Measurements from ENCODE around the gene CDK7. TPM values are rescaled to one million over a fixed set of nuclear protein-coding genes. Genes with fewer than 3 reads are reported as not detected.
"Not testable (repeated sequence)": the region's sequence is repeated elsewhere in the genome, so short reads cannot be mapped to it uniquely, and the experiment has no call there.

The CDK7 gene
- total and polyA plus RNA-seq, 12 donors, result 10.5 to 17.9 (median 13.7) TPM

DNA sequence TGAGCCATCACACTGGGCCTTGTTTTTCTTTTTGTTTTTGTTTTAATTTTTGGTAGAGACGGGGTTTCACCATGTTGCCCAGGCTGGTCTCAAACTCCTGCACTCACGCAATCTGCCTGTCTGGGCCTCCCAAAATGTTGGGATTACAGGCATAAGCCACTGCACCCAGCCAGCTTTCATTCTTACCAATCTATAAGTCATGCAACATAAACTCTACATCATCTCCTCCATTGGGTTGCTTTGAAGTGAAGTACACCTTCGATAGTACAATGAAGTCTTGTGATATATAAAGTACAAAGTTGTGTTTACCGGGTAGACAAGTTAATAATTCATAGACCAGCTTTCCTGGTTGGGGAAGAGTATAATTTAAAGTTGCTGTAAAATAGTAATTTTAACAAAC lies 8.8 kb upstream of the CDK7 start:
- peaks cover 0 to 14% (median 0%) of the 10 kb centered on the region in 9 donors for H3K4me1 ChIP-seq
- TF ChIP-seq, protein P1, sequence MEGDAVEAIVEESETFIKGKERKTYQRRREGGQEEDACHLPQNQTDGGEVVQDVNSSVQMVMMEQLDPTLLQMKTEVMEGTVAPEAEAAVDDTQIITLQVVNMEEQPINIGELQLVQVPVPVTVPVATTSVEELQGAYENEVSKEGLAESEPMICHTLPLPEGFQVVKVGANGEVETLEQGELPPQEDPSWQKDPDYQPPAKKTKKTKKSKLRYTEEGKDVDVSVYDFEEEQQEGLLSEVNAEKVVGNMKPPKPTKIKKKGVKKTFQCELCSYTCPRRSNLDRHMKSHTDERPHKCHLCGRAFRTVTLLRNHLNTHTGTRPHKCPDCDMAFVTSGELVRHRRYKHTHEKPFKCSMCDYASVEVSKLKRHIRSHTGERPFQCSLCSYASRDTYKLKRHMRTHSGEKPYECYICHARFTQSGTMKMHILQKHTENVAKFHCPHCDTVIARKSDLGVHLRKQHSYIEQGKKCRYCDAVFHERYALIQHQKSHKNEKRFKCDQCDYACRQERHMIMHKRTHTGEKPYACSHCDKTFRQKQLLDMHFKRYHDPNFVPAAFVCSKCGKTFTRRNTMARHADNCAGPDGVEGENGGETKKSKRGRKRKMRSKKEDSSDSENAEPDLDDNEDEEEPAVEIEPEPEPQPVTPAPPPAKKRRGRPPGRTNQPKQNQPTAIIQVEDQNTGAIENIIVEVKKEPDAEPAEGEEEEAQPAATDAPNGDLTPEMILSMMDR (IDR thresholded peaks at IDR 0.05), result no peak
- peaks cover 0 to 65% (median 19%) of the 10 kb centered on the region in 9 donors for H3K36me3 ChIP-seq
- intact Hi-C loops (cut with DNase I), result no loop called here
- no peaks in the 10 kb centered on the region for H3K9me3 ChIP-seq
- no peaks in the 10 kb centered on the region for H3K27me3 ChIP-seq
- H3K4me3 ChIP-seq, result no peak overlapping the region
- 97% methylated on average over 4 of the region's 4 CpGs for WGBS, 2 donors
- ATAC-seq (no peak), DNase-seq (no peak)
- no peak overlapping the region for H3K27ac ChIP-seq

DNA sequence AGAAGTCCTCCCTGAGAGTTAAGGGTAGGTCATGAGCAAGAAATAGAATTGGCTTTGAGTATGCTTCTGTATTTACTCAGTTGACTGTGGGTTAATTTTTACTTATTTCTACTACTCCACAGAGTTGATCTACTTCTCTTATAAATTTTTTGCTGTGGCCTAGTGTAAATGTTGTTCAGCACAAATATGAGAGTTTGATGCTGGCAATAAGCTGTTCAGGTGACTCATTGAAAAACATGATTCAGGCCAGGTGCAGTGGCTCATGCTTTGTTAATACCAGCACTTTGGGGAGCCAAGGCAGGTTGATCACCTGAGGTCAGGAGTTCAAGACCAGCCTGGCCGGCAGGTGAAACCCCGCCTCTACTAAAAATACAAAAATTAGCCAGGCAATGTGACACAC lies 4.5 kb upstream of the CDK7 start:
- intact Hi-C loops (cut with DNase I), result loop anchor here in 4 of 10 donors (10.0 kb wide), 3 partner anchors 65 to 135 kb away; partner anchors contain the start of genes AK6 (in 2 of the 4), RAD17 (in 2 of the 4), TAF9 (in 2 of the 4) and CCNB1 (in 1 of the 4)
- no peaks in the 10 kb centered on the region for H3K27me3 ChIP-seq
- 91 to 93% methylated on average over 2 of the region's 2 CpGs for WGBS, 2 donors
- H3K4me3 ChIP-seq, result no peak overlapping the region
- TF ChIP-seq, protein P1 (IDR thresholded peaks at IDR 0.05), result no peak
- H3K27ac ChIP-seq, result no peak overlapping the region
- no peaks in the 10 kb centered on the region for H3K9me3 ChIP-seq
- DNase-seq (no peak), ATAC-seq (no peak)
- H3K4me1 ChIP-seq, result peaks cover 0 to 10% (median 5%) of the 10 kb centered on the region in 9 donors
- peaks cover 0 to 62% (median 14%) of the 10 kb centered on the region in 9 donors for H3K36me3 ChIP-seq

DNA sequence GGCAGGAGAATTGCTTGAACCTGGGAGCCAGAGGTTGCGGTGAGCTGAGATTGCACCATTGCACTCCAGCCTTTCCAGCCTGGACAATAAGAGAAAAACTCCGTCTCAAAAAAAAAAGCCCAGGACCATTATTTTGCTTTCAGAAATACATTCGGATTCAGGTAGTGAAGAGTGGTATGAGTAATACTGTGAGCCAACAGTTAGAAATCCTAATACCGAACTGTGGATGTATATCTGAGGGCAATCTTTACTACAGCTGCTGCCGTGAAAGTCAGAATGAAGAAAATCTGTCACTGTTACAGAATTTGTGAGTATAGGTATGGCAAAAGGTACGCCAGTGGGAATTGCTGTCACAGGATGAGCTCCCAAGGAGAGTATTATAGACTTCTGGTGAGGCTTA lies 3.4 kb upstream of the CDK7 start:
- Histone ChIP-seq H3K27me3 (no peaks in the 10 kb centered on the region), H3K36me3 (peaks cover 0 to 52% (median 14%) of the 10 kb centered on the region in 9 donors), H3K4me3 (no peak overlapping the region), H3K4me1 (peaks cover 4 to 20% (median 15%) of the 10 kb centered on the region in 9 donors), H3K27ac (no peak overlapping the region), H3K9me3 (no peaks in the 10 kb centered on the region)
- no peak for DNase-seq
- ATAC-seq, result no peak
- intact Hi-C loops (cut with DNase I), result loop anchor here in 4 of 10 donors (10.0 kb wide), 3 partner anchors 66 to 136 kb away; partner anchors contain the start of genes AK6 (in 2 of the 4), RAD17 (in 2 of the 4), TAF9 (in 2 of the 4) and CCNB1 (in 1 of the 4)
- TF ChIP-seq, protein P1 (IDR thresholded peaks at IDR 0.05), result no peak
- 95 to 97% methylated on average over 6 of the region's 6 CpGs for WGBS, 2 donors

DNA sequence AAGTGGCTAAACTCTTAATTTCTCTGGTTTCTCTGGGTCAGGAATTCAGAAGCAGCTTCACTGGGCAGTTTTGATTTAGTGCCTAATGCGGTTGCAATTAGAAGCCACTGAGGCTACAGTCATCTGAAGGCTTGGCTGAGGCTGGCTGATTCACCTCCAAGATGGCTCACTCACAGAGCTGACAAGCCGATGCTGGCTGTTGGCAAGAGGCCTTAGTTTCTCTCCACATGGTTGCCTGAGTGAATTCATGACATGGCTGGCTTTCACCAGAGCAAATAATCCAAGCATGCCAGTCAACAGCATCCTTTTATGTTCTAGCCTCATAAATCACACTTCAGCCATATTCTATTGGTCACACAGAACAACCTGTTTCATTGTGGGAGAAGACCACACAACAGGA lies 2.8 kb upstream of the CDK7 start:
- intact Hi-C loops (cut with DNase I), result loop anchor here in 4 of 10 donors (10.0 kb wide), 3 partner anchors 67 to 137 kb away; partner anchors contain the start of genes AK6 (in 2 of the 4), RAD17 (in 2 of the 4), TAF9 (in 2 of the 4) and CCNB1 (in 1 of the 4)
- WGBS, 2 donors, result 61 to 65% methylated on average over 2 of the region's 2 CpGs
- no peak for ATAC-seq

DNA sequence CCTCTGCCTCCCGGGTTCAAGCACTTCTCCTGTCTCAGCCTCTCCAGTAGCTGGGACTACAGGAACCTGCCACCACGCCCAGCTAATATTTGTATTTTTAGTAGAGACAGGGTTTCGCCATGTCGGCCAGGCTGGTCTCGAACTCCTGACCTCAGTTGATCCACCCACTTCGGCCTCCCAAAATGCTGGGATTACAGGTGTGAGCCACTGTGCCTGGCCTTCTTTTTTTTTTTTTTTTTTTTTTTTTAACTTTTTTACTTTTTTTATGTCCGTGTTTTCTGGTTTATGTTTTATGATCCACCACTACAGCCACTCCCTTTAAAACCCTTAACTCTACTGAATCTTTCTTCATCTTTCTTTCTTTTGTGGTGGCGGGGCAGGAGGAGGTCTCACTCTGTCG lies 2.0 kb downstream of the CDK7 start:
- not testable (repeated sequence) for ATAC-seq, H3K27ac ChIP-seq, DNase-seq, H3K27me3 ChIP-seq, H3K9me3 ChIP-seq, H3K4me3 ChIP-seq
- intact Hi-C loops (cut with DNase I), result loop anchor here in 4 of 10 donors (10.0 kb wide), 3 partner anchors 72 to 142 kb away; partner anchors contain the start of genes AK6 (in 2 of the 4), RAD17 (in 2 of the 4), TAF9 (in 2 of the 4) and CCNB1 (in 1 of the 4)
- WGBS, 2 donors, result 94 to 96% methylated on average over 9 of the region's 9 CpGs
- Histone ChIP-seq H3K36me3 (peaks cover 0 to 41% (median 6%) of the 10 kb centered on the region in 9 donors), H3K4me1 (peaks cover 4 to 34% (median 18%) of the 10 kb centered on the region in 9 donors)

More for the DNA sequence above, 2.8 kb upstream of the CDK7 start:
- TF ChIP-seq, protein P1 (IDR thresholded peaks at IDR 0.05), result no peak
- peaks cover 0 to 48% (median 14%) of the 10 kb centered on the region in 9 donors for H3K36me3 ChIP-seq
- peaks cover 4 to 25% (median 18%) of the 10 kb centered on the region in 9 donors for H3K4me1 ChIP-seq
- no peaks in the 10 kb centered on the region for H3K27me3 ChIP-seq
- DNase-seq, result no peak
- no peaks in the 10 kb centered on the region for H3K9me3 ChIP-seq
- no peak overlapping the region for H3K27ac ChIP-seq
- no peak overlapping the region for H3K4me3 ChIP-seq

Measured in heart right ventricle (tissue), 16 donors.